Measurements from ENCODE around the gene DLK2. TPM values are rescaled to one million over a fixed set of nuclear protein-coding genes. Genes with fewer than 3 reads are reported as not detected.

The DLK2 gene
- total and polyA plus RNA-seq, 2 of the 13 experiments (the other 11 are each of a cell fraction or from before 2014, with no cell fraction given): 1.2 to 3.8 TPM

DNA sequence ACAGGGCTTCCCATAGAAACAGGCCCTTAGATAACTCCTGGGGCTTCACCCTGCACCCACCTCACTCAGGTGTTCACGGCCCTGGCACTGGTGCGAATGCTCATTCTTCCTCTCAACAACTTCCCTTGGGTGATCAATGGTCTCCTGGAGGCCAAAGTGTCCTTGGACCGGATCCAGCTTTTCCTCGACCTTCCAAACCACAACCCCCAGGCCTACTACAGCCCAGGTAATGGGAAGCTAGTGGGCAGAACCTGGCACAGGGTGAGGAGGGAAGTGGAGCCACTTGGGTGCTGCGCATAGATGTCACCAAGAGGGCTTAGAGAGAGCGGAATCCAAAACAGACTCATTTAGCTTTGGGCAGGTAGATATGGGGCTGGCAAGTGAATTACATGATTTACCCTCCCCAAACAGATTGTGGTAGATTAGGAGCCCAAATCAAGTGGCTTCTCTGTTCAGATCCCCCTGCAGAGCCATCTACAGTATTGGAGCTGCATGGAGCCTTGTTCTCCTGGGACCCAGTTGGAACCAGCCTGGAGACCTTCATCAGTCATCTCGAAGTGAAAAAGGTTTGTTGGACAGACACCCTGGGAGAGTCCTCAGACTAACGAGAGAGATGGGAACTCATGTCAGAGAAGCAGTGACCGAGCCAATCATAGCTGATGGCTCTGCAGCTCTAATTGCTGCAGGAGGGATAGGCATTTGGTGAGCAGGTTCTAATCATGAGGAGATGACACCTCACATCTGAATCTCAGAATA lies 19.5 kb downstream of the DLK2 start (continued):
- TF ChIP-seq, protein P1, sequence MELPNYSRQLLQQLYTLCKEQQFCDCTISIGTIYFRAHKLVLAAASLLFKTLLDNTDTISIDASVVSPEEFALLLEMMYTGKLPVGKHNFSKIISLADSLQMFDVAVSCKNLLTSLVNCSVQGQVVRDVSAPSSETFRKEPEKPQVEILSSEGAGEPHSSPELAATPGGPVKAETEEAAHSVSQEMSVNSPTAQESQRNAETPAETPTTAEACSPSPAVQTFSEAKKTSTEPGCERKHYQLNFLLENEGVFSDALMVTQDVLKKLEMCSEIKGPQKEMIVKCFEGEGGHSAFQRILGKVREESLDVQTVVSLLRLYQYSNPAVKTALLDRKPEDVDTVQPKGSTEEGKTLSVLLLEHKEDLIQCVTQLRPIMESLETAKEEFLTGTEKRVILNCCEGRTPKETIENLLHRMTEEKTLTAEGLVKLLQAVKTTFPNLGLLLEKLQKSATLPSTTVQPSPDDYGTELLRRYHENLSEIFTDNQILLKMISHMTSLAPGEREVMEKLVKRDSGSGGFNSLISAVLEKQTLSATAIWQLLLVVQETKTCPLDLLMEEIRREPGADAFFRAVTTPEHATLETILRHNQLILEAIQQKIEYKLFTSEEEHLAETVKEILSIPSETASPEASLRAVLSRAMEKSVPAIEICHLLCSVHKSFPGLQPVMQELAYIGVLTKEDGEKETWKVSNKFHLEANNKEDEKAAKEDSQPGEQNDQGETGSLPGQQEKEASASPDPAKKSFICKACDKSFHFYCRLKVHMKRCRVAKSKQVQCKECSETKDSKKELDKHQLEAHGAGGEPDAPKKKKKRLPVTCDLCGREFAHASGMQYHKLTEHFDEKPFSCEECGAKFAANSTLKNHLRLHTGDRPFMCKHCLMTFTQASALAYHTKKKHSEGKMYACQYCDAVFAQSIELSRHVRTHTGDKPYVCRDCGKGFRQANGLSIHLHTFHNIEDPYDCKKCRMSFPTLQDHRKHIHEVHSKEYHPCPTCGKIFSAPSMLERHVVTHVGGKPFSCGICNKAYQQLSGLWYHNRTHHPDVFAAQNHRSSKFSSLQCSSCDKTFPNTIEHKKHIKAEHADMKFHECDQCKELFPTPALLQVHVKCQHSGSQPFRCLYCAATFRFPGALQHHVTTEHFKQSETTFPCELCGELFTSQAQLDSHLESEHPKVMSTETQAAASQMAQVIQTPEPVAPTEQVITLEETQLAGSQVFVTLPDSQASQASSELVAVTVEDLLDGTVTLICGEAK (IDR thresholded peaks at IDR 0.05): no peak
- TF ChIP-seq, protein P1 (CRISPR knock-in tag; IDR thresholded peaks at IDR 0.05): no peak
- TF ChIP-seq ZNF274 (CRISPR knock-in tag; IDR thresholded peaks at IDR 0.05): no peak
- TF ChIP-seq NR1H2 (CRISPR knock-in tag; IDR thresholded peaks at IDR 0.05; ENCODE audit: borderline replicate concordance, low read depth): no peak
- 0 out of 2 replicates have a peak, but pooled peaks have one; percentile 34 for TF ChIP-seq GFI1 (CRISPR knock-in tag; IDR thresholded peaks at IDR 0.05; ENCODE audit: borderline replicate concordance)
- TF ChIP-seq, protein P2, sequence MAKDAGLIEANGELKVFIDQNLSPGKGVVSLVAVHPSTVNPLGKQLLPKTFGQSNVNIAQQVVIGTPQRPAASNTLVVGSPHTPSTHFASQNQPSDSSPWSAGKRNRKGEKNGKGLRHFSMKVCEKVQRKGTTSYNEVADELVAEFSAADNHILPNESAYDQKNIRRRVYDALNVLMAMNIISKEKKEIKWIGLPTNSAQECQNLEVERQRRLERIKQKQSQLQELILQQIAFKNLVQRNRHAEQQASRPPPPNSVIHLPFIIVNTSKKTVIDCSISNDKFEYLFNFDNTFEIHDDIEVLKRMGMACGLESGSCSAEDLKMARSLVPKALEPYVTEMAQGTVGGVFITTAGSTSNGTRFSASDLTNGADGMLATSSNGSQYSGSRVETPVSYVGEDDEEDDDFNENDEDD (CRISPR knock-in tag; IDR thresholded peaks at IDR 0.05; ENCODE audit: borderline replicate concordance): no peak
- no peak for TF ChIP-seq ZSCAN12 (CRISPR knock-in tag; IDR thresholded peaks at IDR 0.05)
- no peak for TF ChIP-seq ZNF205 (CRISPR knock-in tag; IDR thresholded peaks at IDR 0.05)
- peak; percentile 26; the same call in 1 of the 2 replicates for TF ChIP-seq ZFX (CRISPR knock-in tag; IDR thresholded peaks at IDR 0.05; ENCODE audit: low read depth)
- TF ChIP-seq XRCC5 (optimal IDR thresholded peaks at IDR 0.05; ENCODE audit: low read length): no peak
- TF ChIP-seq KLF11 (CRISPR knock-in tag; IDR thresholded peaks at IDR 0.05): no peak
- TF ChIP-seq, protein P3, sequence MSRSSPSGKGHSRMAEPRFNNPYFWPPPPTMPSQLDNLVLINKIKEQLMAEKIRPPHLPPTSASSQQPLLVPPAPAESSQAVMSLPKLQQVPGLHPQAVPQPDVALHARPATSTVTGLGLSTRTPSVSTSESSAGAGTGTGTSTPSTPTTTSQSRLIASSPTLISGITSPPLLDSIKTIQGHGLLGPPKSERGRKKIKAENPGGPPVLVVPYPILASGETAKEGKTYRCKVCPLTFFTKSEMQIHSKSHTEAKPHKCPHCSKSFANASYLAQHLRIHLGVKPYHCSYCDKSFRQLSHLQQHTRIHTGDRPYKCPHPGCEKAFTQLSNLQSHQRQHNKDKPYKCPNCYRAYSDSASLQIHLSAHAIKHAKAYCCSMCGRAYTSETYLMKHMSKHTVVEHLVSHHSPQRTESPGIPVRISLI (CRISPR knock-in tag; IDR thresholded peaks at IDR 0.05; ENCODE audit: borderline replicate concordance): no peak
- TF ChIP-seq, protein P4, sequence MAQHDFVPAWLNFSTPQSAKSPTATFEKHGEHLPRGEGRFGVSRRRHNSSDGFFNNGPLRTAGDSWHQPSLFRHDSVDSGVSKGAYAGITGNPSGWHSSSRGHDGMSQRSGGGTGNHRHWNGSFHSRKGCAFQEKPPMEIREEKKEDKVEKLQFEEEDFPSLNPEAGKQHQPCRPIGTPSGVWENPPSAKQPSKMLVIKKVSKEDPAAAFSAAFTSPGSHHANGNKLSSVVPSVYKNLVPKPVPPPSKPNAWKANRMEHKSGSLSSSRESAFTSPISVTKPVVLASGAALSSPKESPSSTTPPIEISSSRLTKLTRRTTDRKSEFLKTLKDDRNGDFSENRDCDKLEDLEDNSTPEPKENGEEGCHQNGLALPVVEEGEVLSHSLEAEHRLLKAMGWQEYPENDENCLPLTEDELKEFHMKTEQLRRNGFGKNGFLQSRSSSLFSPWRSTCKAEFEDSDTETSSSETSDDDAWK (CRISPR knock-in tag; IDR thresholded peaks at IDR 0.05): no peak
- no peak for TF ChIP-seq ZNF841 (CRISPR knock-in tag; IDR thresholded peaks at IDR 0.05; ENCODE audit: borderline replicate concordance)
- 0 out of 2 replicates have a peak, but pooled peaks have one; percentile 26 for TF ChIP-seq ZFY (CRISPR knock-in tag; IDR thresholded peaks at IDR 0.05)
- no peak for TF ChIP-seq PITX1 (CRISPR knock-in tag; IDR thresholded peaks at IDR 0.05)
- TF ChIP-seq JUN (CRISPR knock-in tag; IDR thresholded peaks at IDR 0.05): 0 out of 2 replicates have a peak, but pooled peaks have one; percentile 39
